ENCODE measurements around the gene TICAM1.
"Not testable (repeated sequence)": the region's sequence is repeated elsewhere in the genome, so short reads cannot be mapped to it uniquely, and the experiment has no call there.

Gene TICAM1

DNA sequence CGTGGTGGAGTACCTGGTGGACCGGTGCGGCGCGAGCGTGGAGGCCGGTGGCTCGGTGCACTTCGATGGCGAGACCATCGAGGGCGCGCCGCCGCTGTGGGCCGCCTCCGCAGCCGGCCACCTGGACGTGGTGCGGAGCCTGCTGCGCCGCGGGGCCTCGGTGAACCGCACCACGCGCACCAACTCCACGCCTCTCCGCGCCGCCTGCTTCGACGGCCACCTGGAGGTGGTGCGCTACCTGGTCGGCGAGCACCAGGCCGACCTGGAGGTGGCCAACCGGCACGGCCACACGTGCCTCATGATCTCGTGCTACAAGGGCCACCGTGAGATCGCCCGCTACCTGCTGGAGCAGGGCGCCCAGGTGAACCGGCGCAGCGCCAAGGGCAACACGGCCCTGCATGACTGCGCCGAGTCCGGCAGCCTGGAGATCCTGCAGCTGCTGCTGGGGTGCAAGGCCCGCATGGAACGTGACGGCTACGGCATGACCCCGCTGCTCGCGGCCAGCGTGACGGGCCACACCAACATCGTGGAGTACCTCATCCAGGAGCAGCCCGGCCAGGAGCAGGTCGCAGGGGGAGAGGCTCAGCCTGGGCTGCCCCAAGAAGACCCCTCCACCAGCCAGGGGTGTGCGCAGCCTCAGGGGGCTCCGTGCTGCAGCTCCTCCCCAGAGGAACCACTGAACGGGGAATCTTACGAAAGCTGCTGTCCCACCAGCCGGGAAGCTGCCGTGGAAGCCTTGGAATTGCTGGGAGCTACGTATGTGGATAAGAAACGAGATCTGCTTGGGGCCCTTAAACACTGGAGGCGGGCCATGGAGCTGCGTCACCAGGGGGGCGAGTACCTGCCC, 39.3 kb downstream of the TICAM1 start:
- not testable (repeated sequence) for H2BK120ac ChIP-seq (ENCODE audit: low read depth, low read length); H4K5ac ChIP-seq (ENCODE audit: low read length); H4K8ac ChIP-seq (ENCODE audit: low read depth, low read length); H2AK5ac ChIP-seq (ENCODE audit: low read length); H3K4me1 ChIP-seq (ENCODE audit: control insufficient read depth, low read depth, low read length); H2BK5ac ChIP-seq (ENCODE audit: low read length); H3K27me3 ChIP-seq (ENCODE audit: insufficient read depth, low read length, poor library complexity); H3K36me3 ChIP-seq (ENCODE audit: control insufficient read depth, insufficient read depth, low read length); H2BK15ac ChIP-seq (replicated peaks; ENCODE audit: low read depth); DNase-seq; H3K27ac ChIP-seq (ENCODE audit: low read depth, low read length); H3K79me1 ChIP-seq (ENCODE audit: low read length)
- H3K79me2 ChIP-seq (ENCODE audit: control insufficient read depth, insufficient read depth, low read length) = peaks cover 36% of the 10 kb centered on the region
- H3K9ac ChIP-seq (ENCODE audit: low read length) = peak overlapping the region; percentile 89
- peak overlapping the region; percentile 95 for H3K18ac ChIP-seq (ENCODE audit: low read length)
- H3K56ac ChIP-seq (ENCODE audit: low read length) = peak overlapping the region; percentile 94
- H3K4me3 ChIP-seq (ENCODE audit: low read length) = peak overlapping the region; percentile 74
- WGBS (ENCODE audit: extremely low coverage, insufficient coverage, low lambda C conversion rate) = no CpG with 5 or more reads among the region's 75 CpGs
- H3K4ac ChIP-seq (ENCODE audit: low read depth, low read length) = peak overlapping the region; percentile 95
- H3K4me2 ChIP-seq (ENCODE audit: low read length) = peak overlapping the region; percentile 68
- peak overlapping the region; percentile 67 for H3K23ac ChIP-seq (ENCODE audit: low read length)

DNA sequence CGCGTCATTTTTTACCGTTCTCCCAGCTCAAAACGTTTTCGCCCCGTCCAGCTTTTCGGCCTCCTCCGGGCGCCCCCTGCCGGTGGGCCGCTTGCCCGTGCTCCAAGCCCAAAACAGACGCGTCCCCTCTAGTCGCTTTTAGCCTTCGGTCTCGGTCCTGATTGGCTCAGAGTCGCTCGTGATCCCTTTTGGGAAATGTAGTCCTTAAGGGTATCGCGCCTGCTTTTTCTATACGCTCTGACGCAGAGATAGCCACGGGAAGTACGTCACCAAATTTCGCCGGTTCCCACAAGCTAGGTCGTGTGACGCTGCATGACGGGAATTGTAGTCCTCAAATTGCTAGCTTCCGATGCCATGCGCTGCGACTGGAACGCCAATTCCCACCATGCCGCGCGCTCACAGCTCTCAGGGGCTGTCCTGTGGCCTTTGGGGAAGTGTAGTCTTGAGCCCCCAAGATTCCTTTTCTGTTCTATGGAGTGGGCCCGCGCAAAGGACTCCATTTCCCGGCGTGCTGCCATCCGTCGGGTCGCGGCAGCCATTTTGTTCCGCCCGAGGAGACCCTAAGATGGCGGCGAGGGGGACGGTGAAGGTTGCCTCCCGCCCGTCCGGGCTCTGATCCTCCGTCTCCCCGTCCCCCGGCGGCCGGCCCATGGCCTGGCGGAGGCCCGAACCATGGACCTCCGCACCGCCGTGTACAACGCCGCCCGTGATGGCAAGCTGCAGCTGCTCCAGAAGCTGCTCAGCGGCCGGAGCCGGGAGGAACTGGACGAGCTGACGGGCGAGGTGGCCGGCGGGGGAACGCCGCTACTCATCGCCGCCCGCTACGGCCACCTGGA, 40.1 kb downstream of the TICAM1 start, which contains the start of gene FEM1A:
Gene FEM1A, plus strand, starts transcription at position 552 of the 836 bp plus-strand sequence. Its CDS starts 121 bp downstream, at position 673.
- Histone ChIP-seq H4K5ac (ENCODE audit: low read length) (no peak within 1 kb of the TSS), H3K36me3 (ENCODE audit: control insufficient read depth, insufficient read depth, low read length) (peaks cover 2% of the 10 kb centered on the region), H3K23ac (ENCODE audit: low read length) (peak within 1 kb of the TSS; percentile 67), H2AK5ac (ENCODE audit: low read length) (no peak within 1 kb of the TSS), H3K27ac (ENCODE audit: low read depth, low read length) (no peak within 1 kb of the TSS), H3K4me2 (ENCODE audit: low read length) (peak within 1 kb of the TSS; percentile 68), H2BK15ac (replicated peaks; ENCODE audit: low read depth) (no peak within 1 kb of the TSS), H3K79me2 (ENCODE audit: control insufficient read depth, insufficient read depth, low read length) (peaks cover 32% of the 10 kb centered on the region), H2BK120ac (ENCODE audit: low read depth, low read length) (no peak within 1 kb of the TSS), H3K4ac (ENCODE audit: low read depth, low read length) (peak within 1 kb of the TSS; percentile 95), H2BK5ac (ENCODE audit: low read length) (no peak within 1 kb of the TSS), H4K8ac (ENCODE audit: low read depth, low read length) (no peak within 1 kb of the TSS), H3K4me3 (ENCODE audit: low read length) (peak within 1 kb of the TSS; percentile 74), H3K4me1 (ENCODE audit: control insufficient read depth, low read depth, low read length) (no peaks in the 10 kb centered on the region), H3K9ac (ENCODE audit: low read length) (peak within 1 kb of the TSS; percentile 89), H3K27me3 (ENCODE audit: insufficient read depth, low read length, poor library complexity) (no peaks in the 10 kb centered on the region), H3K18ac (ENCODE audit: low read length) (peak within 1 kb of the TSS; percentile 95), H3K79me1 (ENCODE audit: low read length) (peaks cover 5% of the 10 kb centered on the region), H3K56ac (ENCODE audit: low read length) (peak within 1 kb of the TSS; percentile 94)
- peak; percentile 100 for DNase-seq
- no CpG with 5 or more reads among the region's 80 CpGs for WGBS (ENCODE audit: extremely low coverage, insufficient coverage, low lambda C conversion rate)

DNA sequence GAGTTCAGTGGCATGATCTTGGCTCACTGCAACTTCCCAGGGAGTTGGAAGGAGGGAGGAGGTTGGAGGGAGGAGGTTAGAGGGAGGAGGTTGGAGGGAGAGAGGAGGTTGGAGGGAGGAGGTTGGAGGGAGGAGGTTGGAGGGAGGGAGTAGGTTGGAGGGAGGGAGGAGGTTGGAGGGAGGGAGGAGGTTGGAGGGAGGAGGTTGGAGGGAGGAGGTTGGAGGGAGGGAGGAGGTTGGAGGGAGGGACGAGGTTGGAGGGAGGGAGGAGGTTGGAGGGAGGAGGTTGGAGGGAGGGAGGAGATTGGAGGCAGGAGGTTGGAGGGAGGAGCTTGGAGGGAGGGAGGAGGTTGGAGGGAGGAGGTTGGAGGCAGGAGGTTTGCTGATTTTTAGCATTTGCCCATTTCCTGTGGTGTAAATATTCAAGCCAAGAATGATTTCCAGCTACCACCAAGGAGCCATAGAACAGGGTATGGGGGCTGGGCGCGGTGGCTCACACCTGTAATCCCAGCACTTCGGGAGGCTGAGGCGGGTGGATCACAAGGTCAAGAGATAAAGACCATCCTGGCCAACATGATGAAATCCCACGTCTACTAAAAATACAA, 45.0 kb downstream of the TICAM1 start:
- not testable (repeated sequence) for H2AK5ac ChIP-seq (ENCODE audit: low read length); H3K23ac ChIP-seq (ENCODE audit: low read length); H3K27ac ChIP-seq (ENCODE audit: low read depth, low read length); H2BK5ac ChIP-seq (ENCODE audit: low read length); H3K9ac ChIP-seq (ENCODE audit: low read length); H3K79me2 ChIP-seq (ENCODE audit: control insufficient read depth, insufficient read depth, low read length); H3K4me1 ChIP-seq (ENCODE audit: control insufficient read depth, low read depth, low read length); H4K5ac ChIP-seq (ENCODE audit: low read length); DNase-seq; H2BK120ac ChIP-seq (ENCODE audit: low read depth, low read length); H3K56ac ChIP-seq (ENCODE audit: low read length); H3K4ac ChIP-seq (ENCODE audit: low read depth, low read length); H3K18ac ChIP-seq (ENCODE audit: low read length); H3K36me3 ChIP-seq (ENCODE audit: control insufficient read depth, insufficient read depth, low read length); H4K8ac ChIP-seq (ENCODE audit: low read depth, low read length); H3K4me3 ChIP-seq (ENCODE audit: low read length); H3K27me3 ChIP-seq (ENCODE audit: insufficient read depth, low read length, poor library complexity); H3K79me1 ChIP-seq (ENCODE audit: low read length); H2BK15ac ChIP-seq (replicated peaks; ENCODE audit: low read depth); H3K4me2 ChIP-seq (ENCODE audit: low read length)
- WGBS (ENCODE audit: extremely low coverage, insufficient coverage, low lambda C conversion rate) = no CpG with 5 or more reads among the region's 6 CpGs

DNA sequence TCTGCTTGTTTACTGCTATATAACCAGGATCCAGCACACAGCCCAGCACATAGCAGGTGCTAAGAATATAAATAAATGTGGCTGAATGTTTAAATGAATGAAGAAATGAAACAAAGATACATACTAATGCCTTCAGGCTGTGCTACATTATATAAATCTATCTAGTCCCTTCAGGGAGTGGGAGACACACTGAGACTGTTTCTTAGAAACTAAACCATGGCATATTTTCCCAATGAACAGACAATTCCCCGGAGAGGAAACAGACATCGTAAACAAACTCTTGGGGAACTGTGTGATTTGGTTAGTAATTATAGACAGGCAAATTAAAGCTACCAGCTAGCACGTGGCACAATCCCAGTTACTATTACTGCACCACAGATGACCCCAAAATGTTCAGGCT, 49.7 kb downstream of the TICAM1 start:
- no CpG with 5 or more reads among the region's 3 CpGs for WGBS (ENCODE audit: extremely low coverage, insufficient coverage, low lambda C conversion rate)
- no peaks in the 10 kb centered on the region for H3K4me1 ChIP-seq (ENCODE audit: control insufficient read depth, low read depth, low read length)

DNA sequence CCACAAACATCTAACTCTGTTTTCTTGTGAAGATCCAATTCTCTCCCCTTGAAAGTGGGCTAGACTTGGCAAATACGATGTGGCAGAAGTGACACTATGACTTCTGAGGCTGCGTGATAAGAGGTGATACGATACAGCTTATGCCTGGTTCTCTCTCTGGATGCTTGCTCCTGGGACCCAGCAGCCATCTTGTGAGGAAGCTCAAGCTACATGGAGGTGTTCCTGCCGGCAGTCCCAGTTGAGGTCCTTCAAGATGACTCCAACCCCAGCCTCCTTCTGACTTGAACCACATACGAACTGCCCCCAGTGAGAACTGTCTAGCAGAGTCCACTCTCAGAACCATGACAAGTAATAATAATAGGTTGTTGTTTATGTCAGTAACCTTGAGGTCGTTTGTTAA, 50.7 kb downstream of the TICAM1 start:
- Histone ChIP-seq H3K4me3 (ENCODE audit: low read length) (no peak overlapping the region), H4K5ac (ENCODE audit: low read length) (no peak overlapping the region), H3K79me2 (ENCODE audit: control insufficient read depth, insufficient read depth, low read length) (no peaks in the 10 kb centered on the region), H3K27ac (ENCODE audit: low read depth, low read length) (no peak overlapping the region), H3K9ac (ENCODE audit: low read length) (no peak overlapping the region), H2BK5ac (ENCODE audit: low read length) (no peak overlapping the region), H2BK120ac (ENCODE audit: low read depth, low read length) (no peak overlapping the region), H3K36me3 (ENCODE audit: control insufficient read depth, insufficient read depth, low read length) (no peaks in the 10 kb centered on the region), H3K18ac (ENCODE audit: low read length) (no peak overlapping the region), H2BK15ac (replicated peaks; ENCODE audit: low read depth) (no peak overlapping the region), H2AK5ac (ENCODE audit: low read length) (no peak overlapping the region), H4K8ac (ENCODE audit: low read depth, low read length) (no peak overlapping the region), H3K79me1 (ENCODE audit: low read length) (no peaks in the 10 kb centered on the region), H3K23ac (ENCODE audit: low read length) (no peak overlapping the region), H3K27me3 (ENCODE audit: insufficient read depth, low read length, poor library complexity) (no peaks in the 10 kb centered on the region), H3K4ac (ENCODE audit: low read depth, low read length) (no peak overlapping the region), H3K4me1 (ENCODE audit: control insufficient read depth, low read depth, low read length) (no peaks in the 10 kb centered on the region), H3K56ac (ENCODE audit: low read length) (no peak overlapping the region), H3K4me2 (ENCODE audit: low read length) (no peak overlapping the region)
- no CpG with 5 or more reads among the region's 6 CpGs for WGBS (ENCODE audit: extremely low coverage, insufficient coverage, low lambda C conversion rate)
- no peak for DNase-seq

More for the DNA sequence above, 49.7 kb downstream of the TICAM1 start:
- no peak for DNase-seq
- H3K18ac ChIP-seq (ENCODE audit: low read length) = no peak overlapping the region
- H2BK120ac ChIP-seq (ENCODE audit: low read depth, low read length) = no peak overlapping the region
- no peak overlapping the region for H4K5ac ChIP-seq (ENCODE audit: low read length)
- no peak overlapping the region for H2BK5ac ChIP-seq (ENCODE audit: low read length)
- no peaks in the 10 kb centered on the region for H3K79me1 ChIP-seq (ENCODE audit: low read length)
- H3K79me2 ChIP-seq (ENCODE audit: control insufficient read depth, insufficient read depth, low read length) = no peaks in the 10 kb centered on the region
- H3K4me2 ChIP-seq (ENCODE audit: low read length) = no peak overlapping the region
- no peak overlapping the region for H2AK5ac ChIP-seq (ENCODE audit: low read length)
- H3K4me3 ChIP-seq (ENCODE audit: low read length) = no peak overlapping the region
- no peaks in the 10 kb centered on the region for H3K27me3 ChIP-seq (ENCODE audit: insufficient read depth, low read length, poor library complexity)
- no peak overlapping the region for H3K4ac ChIP-seq (ENCODE audit: low read depth, low read length)
- H4K8ac ChIP-seq (ENCODE audit: low read depth, low read length) = no peak overlapping the region
- H3K56ac ChIP-seq (ENCODE audit: low read length) = no peak overlapping the region
- no peaks in the 10 kb centered on the region for H3K36me3 ChIP-seq (ENCODE audit: control insufficient read depth, insufficient read depth, low read length)
- H3K23ac ChIP-seq (ENCODE audit: low read length) = no peak overlapping the region
- no peak overlapping the region for H2BK15ac ChIP-seq (replicated peaks; ENCODE audit: low read depth)
- H3K9ac ChIP-seq (ENCODE audit: low read length) = no peak overlapping the region
- H3K27ac ChIP-seq (ENCODE audit: low read depth, low read length) = no peak overlapping the region
